ENCODE results near the gene FBXO36. TPM values are rescaled to one million over a fixed set of nuclear protein-coding genes. Genes with fewer than 3 reads are reported as not detected.
"Not testable (repeated sequence)": the region's sequence is repeated elsewhere in the genome, so short reads cannot be mapped to it uniquely, and the experiment has no call there.

FBXO36 gene
- total RNA-seq, 1 donor from 2014 or later = 1.2 TPM

- peak in 1 of 2 donors; percentile 33 for DNase-seq (ENCODE audit: low read depth in 2 of 2)
Observed at GRCh38 chr2:229910832-229911412, 11.4 kb upstream of the FBXO36 start.

GRCh38 chr2:229914171-229914570 is 8.1 kb upstream of the FBXO36 start:
- no peak for DNase-seq (ENCODE audit: low read depth in 2 of 2)

GRCh38 chr2:229917793-229918192 is 4.5 kb upstream of the FBXO36 start:
- no peak for DNase-seq (ENCODE audit: low read depth in 2 of 2)

- peak in 1 of 2 donors; percentile 55 for DNase-seq (ENCODE audit: low read depth in 2 of 2)
Observed at GRCh38 chr2:229920011-229920641, 2.2 kb upstream of the FBXO36 start.

GRCh38 chr2:229921101-229921891 is 1.0 kb upstream of the FBXO36 start:
- DNase-seq (ENCODE audit: low read depth in 2 of 2) = peak in 1 of 2 donors; percentile 42

- peak; percentile 93 to 98 for DNase-seq (ENCODE audit: low read depth in 2 of 2)
Observed at GRCh38 chr2:229921892-229922448, 333 bp upstream of the FBXO36 start, which contains the start of gene TRIP12. Gene TRIP12, minus strand, starts transcription at chr2:229922009. Its CDS starts 41,930 bp downstream, at chr2:229880079.

- not testable (repeated sequence) for DNase-seq (ENCODE audit: low read depth in 2 of 2)
Observed at GRCh38 chr2:229924541-229924940, 2.2 kb downstream of the FBXO36 start.

- no peak for DNase-seq (ENCODE audit: low read depth in 2 of 2)
Observed at GRCh38 chr2:229925201-229925600, 2.9 kb downstream of the FBXO36 start.

- peak; percentile 54 to 59 for DNase-seq (ENCODE audit: low read depth in 2 of 2)
Observed at GRCh38 chr2:229927817-229928321, 5.6 kb downstream of the FBXO36 start.

GRCh38 chr2:229930656-229931055 is 8.4 kb downstream of the FBXO36 start:
- DNase-seq (ENCODE audit: low read depth in 2 of 2) = no peak

- DNase-seq (ENCODE audit: low read depth in 2 of 2) = no peak
Observed at GRCh38 chr2:229931241-229931640, 8.9 kb downstream of the FBXO36 start.

- DNase-seq (ENCODE audit: low read depth in 2 of 2) = no peak
Observed at GRCh38 chr2:229937537-229937936, 15.2 kb downstream of the FBXO36 start.

- no peak for DNase-seq (ENCODE audit: low read depth in 2 of 2)
Observed at GRCh38 chr2:229942671-229943070, 20.4 kb downstream of the FBXO36 start.

- no peak for DNase-seq (ENCODE audit: low read depth in 2 of 2)
Observed at GRCh38 chr2:229943171-229943570, 20.9 kb downstream of the FBXO36 start.

GRCh38 chr2:229943770-229944449 is 21.6 kb downstream of the FBXO36 start:
- DNase-seq (ENCODE audit: low read depth in 2 of 2) = peak in 1 of 2 donors; percentile 35

- no peak for DNase-seq (ENCODE audit: low read depth in 2 of 2)
Observed at GRCh38 chr2:229945975-229946374, 23.7 kb downstream of the FBXO36 start.

GRCh38 chr2:229947544-229947943 is 25.2 kb downstream of the FBXO36 start:
- no peak for DNase-seq (ENCODE audit: low read depth in 2 of 2)

- DNase-seq (ENCODE audit: low read depth in 2 of 2) = no peak
Observed at GRCh38 chr2:229952256-229952835, 30.0 kb downstream of the FBXO36 start.

- DNase-seq (ENCODE audit: low read depth in 2 of 2) = no peak
Observed at GRCh38 chr2:229955663-229956062, 33.4 kb downstream of the FBXO36 start.

GRCh38 chr2:229956491-229956890 is 34.2 kb downstream of the FBXO36 start:
- no peak for DNase-seq (ENCODE audit: low read depth in 2 of 2)

GRCh38 chr2:229963596-229963995 is 41.3 kb downstream of the FBXO36 start:
- peak in 1 of 2 donors; percentile 12 for DNase-seq (ENCODE audit: low read depth in 2 of 2)
